Esophagus muscularis mucosa (tissue), 4 donors: Measurements from ENCODE around the gene CHRNA4.

Source experiments
- EP300 ChIP-seq: sonication (generic); formaldehyde crosslinking; IDR thresholded peaks from one replicate; pipeline ENCODE4 v1.6.1; 2017; ENCODE audit warnings: antibody characterized with exemption
- POLR2A ChIP-seq: fragments of 450-650 bp; IDR thresholded peaks from one replicate; pipeline ENCODE4 v1.6.1; 2017; ENCODE audit warnings: antibody characterized with exemption, moderate library complexity, mild to moderate bottlenecking, low read depth
- POLR2AphosphoS5 ChIP-seq, 2 donors: sonication (generic); formaldehyde crosslinking; IDR thresholded peaks; one replicate each; pipeline ENCODE4 v1.6.1; 2017; ENCODE audit warnings: antibody characterized with exemption in 2 of 2
- TF ChIP-seq, protein P1 (sequence below), 3 experiments: fragments of 200-600 bp in 2 of 3; fragments of 450-650 bp in 1 of 3; sonication (generic) in 2 of 3; IDR thresholded peaks; one replicate each; pipeline ENCODE4 v1.5.1; 2017 to 2019; ENCODE audit warnings: antibody characterized with exemption in 3 of 3, mild to moderate bottlenecking in 2 of 3, moderate library complexity in 1 of 3

DNA sequence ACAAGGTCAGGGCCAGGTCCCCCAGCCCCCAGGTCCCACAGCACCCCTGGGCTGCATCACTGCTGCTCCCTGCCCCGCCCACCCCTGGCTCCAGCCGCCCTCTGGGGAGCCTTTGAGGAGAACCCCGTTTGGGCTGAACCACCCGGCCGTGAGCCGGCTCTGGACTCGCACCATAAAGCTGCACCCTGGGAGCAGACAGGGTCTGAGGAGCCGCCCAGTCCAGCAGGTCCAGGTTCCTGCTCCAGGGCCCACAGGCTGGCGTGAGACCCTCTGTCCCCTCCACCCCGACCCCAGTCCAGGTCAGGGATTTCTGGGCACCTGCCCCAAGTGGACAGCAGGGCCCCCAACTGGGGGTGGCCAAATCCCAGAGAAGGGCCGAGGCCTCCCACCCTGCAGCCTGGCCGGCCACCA lies 8.3 kb downstream of the CHRNA4 start:
- TF ChIP-seq POLR2AphosphoS5 (IDR thresholded peaks at IDR 0.05) (no peak), POLR2A (no peak), EP300 (no peak)
- TF ChIP-seq, protein P1, sequence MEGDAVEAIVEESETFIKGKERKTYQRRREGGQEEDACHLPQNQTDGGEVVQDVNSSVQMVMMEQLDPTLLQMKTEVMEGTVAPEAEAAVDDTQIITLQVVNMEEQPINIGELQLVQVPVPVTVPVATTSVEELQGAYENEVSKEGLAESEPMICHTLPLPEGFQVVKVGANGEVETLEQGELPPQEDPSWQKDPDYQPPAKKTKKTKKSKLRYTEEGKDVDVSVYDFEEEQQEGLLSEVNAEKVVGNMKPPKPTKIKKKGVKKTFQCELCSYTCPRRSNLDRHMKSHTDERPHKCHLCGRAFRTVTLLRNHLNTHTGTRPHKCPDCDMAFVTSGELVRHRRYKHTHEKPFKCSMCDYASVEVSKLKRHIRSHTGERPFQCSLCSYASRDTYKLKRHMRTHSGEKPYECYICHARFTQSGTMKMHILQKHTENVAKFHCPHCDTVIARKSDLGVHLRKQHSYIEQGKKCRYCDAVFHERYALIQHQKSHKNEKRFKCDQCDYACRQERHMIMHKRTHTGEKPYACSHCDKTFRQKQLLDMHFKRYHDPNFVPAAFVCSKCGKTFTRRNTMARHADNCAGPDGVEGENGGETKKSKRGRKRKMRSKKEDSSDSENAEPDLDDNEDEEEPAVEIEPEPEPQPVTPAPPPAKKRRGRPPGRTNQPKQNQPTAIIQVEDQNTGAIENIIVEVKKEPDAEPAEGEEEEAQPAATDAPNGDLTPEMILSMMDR (IDR thresholded peaks at IDR 0.05), result no peak
